ENCODE results near the gene COX8A. TPM values are rescaled to one million over a fixed set of nuclear protein-coding genes. Genes with fewer than 3 reads are reported as not detected.
A peak's percentile ranks its signal among the peaks of the same experiment; 100 is the strongest.

COX8A gene
- total and polyA plus RNA-seq, 9 of the 15 experiments (the other 6 are each of a cell fraction or from before 2014, with no cell fraction given), result 274 to 1,206 (median 526) TPM

- TF ChIP-seq ZNF449 (CRISPR knock-in tag; IDR thresholded peaks at IDR 0.05) (no peak), POLR2B (IDR thresholded peaks at IDR 0.05; ENCODE audit: low read depth, partially characterized antibody) (no peak), DEAF1 (CRISPR knock-in tag; IDR thresholded peaks at IDR 0.05) (0 out of 2 replicates have a peak, but pooled peaks have one; percentile 17), VEZF1 (CRISPR knock-in tag; IDR thresholded peaks at IDR 0.05) (peak; percentile 81), NR2C2 (CRISPR knock-in tag; IDR thresholded peaks at IDR 0.05) (0 out of 2 replicates have a peak, but pooled peaks have one; percentile 9), NR2C2 (tag; IDR thresholded peaks at IDR 0.05) (0 out of 2 replicates have a peak, but pooled peaks have one; percentile 13), CBX5 (IDR thresholded peaks at IDR 0.05; ENCODE audit: borderline replicate concordance, low read depth) (no peak), HIVEP1 (CRISPR knock-in tag; IDR thresholded peaks at IDR 0.05) (no peak), ATF1 (CRISPR knock-in tag; IDR thresholded peaks at IDR 0.05) (no peak), ATF1 (tag; IDR thresholded peaks at IDR 0.05) (peak; percentile 61), HDAC2 (IDR thresholded peaks at IDR 0.05) (peak; percentile 99), ZC3H4 (CRISPR knock-in tag; IDR thresholded peaks at IDR 0.05; ENCODE audit: borderline replicate concordance) (no peak), U2AF2 (optimal IDR thresholded peaks at IDR 0.05; ENCODE audit: low read depth, low read length) (no peak)
Observed at GRCh38 chr11:64007629-64008282, 33.3 kb downstream of the COX8A start (continued).

Data from K562 (cell line).